Naive B cell (primary cell): ENCODE results near the gene HEY2. TPM values are rescaled to one million over a fixed set of nuclear protein-coding genes. Genes with fewer than 3 reads are reported as not detected.
A peak's percentile ranks its signal among the peaks of the same experiment; 100 is the strongest.
"Not testable (repeated sequence)": the region's sequence is repeated elsewhere in the genome, so short reads cannot be mapped to it uniquely, and the experiment has no call there.

Source experiments
- ATAC-seq, 2 donors: fragments of 150-1000 bp; cut with Tn5 transposase; 2 replicates each; pipeline ENCODE4 v1.10.0; 2021; ENCODE audit warnings: low read depth in 2 of 2, mild to moderate bottlenecking in 2 of 2, moderate library complexity in 2 of 2
- DNase-seq: peaks from one replicate; pipeline ENCODE4 v3.0.0; 2022
- H3K27ac Mint-ChIP-seq, 6 donors: one replicate each; pipeline ENCODE4 v1.8.0; 2020 to 2022; ENCODE audit warnings: mild to moderate bottlenecking in 6 of 6, mixed read lengths in 6 of 6, moderate library complexity in 5 of 6, inconsistent platforms in 2 of 6
- H3K27me3 Mint-ChIP-seq, 3 donors: one replicate each; pipeline ENCODE4 v1.8.0; 2021 to 2022; ENCODE audit warnings: mixed read lengths in 3 of 3, mild to moderate bottlenecking in 1 of 3
- H3K36me3 Mint-ChIP-seq, 2 donors: one replicate each; pipeline ENCODE4 v1.8.0; 2020 to 2022; ENCODE audit warnings: mixed read lengths in 2 of 2, inconsistent platforms in 1 of 2, mild to moderate bottlenecking in 1 of 2
- H3K4me1 Mint-ChIP-seq, 3 donors: one replicate each; pipeline ENCODE4 v1.8.0; 2020 to 2022; ENCODE audit warnings: mixed read lengths in 3 of 3, inconsistent platforms in 1 of 3, mild to moderate bottlenecking in 1 of 3, moderate library complexity in 1 of 3
- H3K4me3 Mint-ChIP-seq, 8 donors: one replicate each; pipeline ENCODE4 v1.8.0; 2020 to 2022; ENCODE audit warnings: mild to moderate bottlenecking in 8 of 8, mixed read lengths in 8 of 8, moderate library complexity in 8 of 8, inconsistent platforms in 2 of 8
- H3K9me3 Mint-ChIP-seq, 7 donors: one replicate each; pipeline ENCODE4 v1.8.0; 2020 to 2022; ENCODE audit warnings: mixed read lengths in 7 of 7, mild to moderate bottlenecking in 5 of 7, inconsistent platforms in 2 of 7, moderate library complexity in 1 of 7
- polyA plus RNA-seq, 6 donors: library from polyadenylated mRNA; unstranded; fragments of 300-500 nt; fragmentation: Illumina TruSeq; gene quantifications; one replicate each; pipeline ENCODE4 v1.2.3, GENCODE V29; 2021; ENCODE audit warnings: low read depth in 6 of 6

HEY2 gene
- under 1 TPM in 3 of 6 donors, not detected in 3; 0.17 to 0.48 (median 0.29) TPM for polyA plus RNA-seq

GRCh38 chr6:125749173-125749864, at the start of gene HEY2:
TSS of gene HEY2 (plus strand) at chr6:125749632. CDS start at chr6:125749777, 145 bp downstream.
- H3K4me3 Mint-ChIP-seq = peak within 1 kb of the TSS; percentile 83 to 96 (median 92)
- ATAC-seq (peak; percentile 74 to 79), DNase-seq (peak; percentile 92)
- peaks cover 0 to 8% of the 10 kb centered on the region in 2 donors for H3K36me3 Mint-ChIP-seq
- peaks cover 9 to 29% (median 24%) of the 10 kb centered on the region in 3 donors for H3K27me3 Mint-ChIP-seq
- H3K9me3 Mint-ChIP-seq = no peaks in the 10 kb centered on the region
- peak within 1 kb of the TSS; percentile 28 to 88 (median 80) for H3K27ac Mint-ChIP-seq
- H3K4me1 Mint-ChIP-seq = peaks cover 26 to 30% (median 26%) of the 10 kb centered on the region in 3 donors

GRCh38 chr6:125700581-125701353, 48.7 kb upstream of the HEY2 start:
- H3K4me3 Mint-ChIP-seq = no peak overlapping the region
- no peaks in the 10 kb centered on the region for H3K36me3 Mint-ChIP-seq
- H3K4me1 Mint-ChIP-seq = peaks cover 3 to 7% (median 6%) of the 10 kb centered on the region in 3 donors
- peak overlapping the region in 2 of 6 donors; percentile 14 to 56 for H3K27ac Mint-ChIP-seq
- no peak for ATAC-seq
- H3K9me3 Mint-ChIP-seq = peaks cover 0 to 3% (median 0%) of the 10 kb centered on the region in 7 donors
- DNase-seq = no peak
- H3K27me3 Mint-ChIP-seq = peaks cover 0 to 5% (median 3%) of the 10 kb centered on the region in 3 donors

- Mint-ChIP-seq H3K36me3 (no peaks in the 10 kb centered on the region), H3K4me1 (peaks cover 3 to 7% (median 6%) of the 10 kb centered on the region in 3 donors), H3K4me3 (no peak overlapping the region), H3K9me3 (peaks cover 0 to 3% (median 0%) of the 10 kb centered on the region in 7 donors), H3K27ac (peak overlapping the region in 1 of 6 donors; percentile 14), H3K27me3 (peaks cover 0 to 11% (median 6%) of the 10 kb centered on the region in 3 donors)
- DNase-seq (no peak), ATAC-seq (no peak)
Measured at GRCh38 chr6:125701354-125701668, 48.1 kb upstream of the HEY2 start.

DNA sequence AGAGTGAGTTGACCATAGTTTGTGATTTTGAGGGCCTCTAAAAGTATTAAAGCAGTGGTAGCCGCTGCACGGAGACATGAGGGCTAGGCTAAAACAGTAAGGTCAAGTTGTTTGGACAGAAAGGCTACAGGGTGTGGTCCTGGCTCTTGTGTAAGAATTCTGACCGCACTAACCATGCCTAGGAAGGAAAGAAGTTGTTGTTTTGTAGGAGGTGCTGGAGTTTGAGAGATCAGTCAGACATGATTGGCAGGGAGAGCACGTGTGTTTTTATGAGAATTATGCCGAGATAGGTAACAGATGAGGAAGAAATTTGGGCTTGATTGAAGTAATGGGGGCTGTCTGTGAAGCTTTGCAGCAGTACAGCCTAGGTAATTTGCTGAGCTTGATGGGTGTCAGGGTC, 45.5 kb upstream of the HEY2 start:
- H3K4me3 Mint-ChIP-seq, H3K27ac Mint-ChIP-seq: not testable (repeated sequence)
- peaks cover 0 to 12% (median 9%) of the 10 kb centered on the region in 3 donors for H3K27me3 Mint-ChIP-seq

GRCh38 chr6:125707615-125708243, 41.7 kb upstream of the HEY2 start:
- Mint-ChIP-seq H3K27me3 (peaks cover 0 to 21% (median 9%) of the 10 kb centered on the region in 3 donors), H3K4me3 (no peak overlapping the region), H3K27ac (no peak overlapping the region)

More for the DNA sequence above, 45.5 kb upstream of the HEY2 start:
- not testable (repeated sequence) for H3K9me3 Mint-ChIP-seq, H3K4me1 Mint-ChIP-seq, DNase-seq, H3K36me3 Mint-ChIP-seq, ATAC-seq

GRCh38 chr6:125711013-125711675, 38.3 kb upstream of the HEY2 start:
- Mint-ChIP-seq H3K4me3 (no peak overlapping the region), H3K27ac (no peak overlapping the region), H3K27me3 (peaks cover 0 to 16% (median 6%) of the 10 kb centered on the region in 3 donors), H3K4me1 (peaks cover 0 to 19% (median 12%) of the 10 kb centered on the region in 3 donors), H3K9me3 (peaks cover 0 to 20% (median 10%) of the 10 kb centered on the region in 7 donors), H3K36me3 (peaks cover 5 to 7% of the 10 kb centered on the region in 2 donors)
- no peak for ATAC-seq
- DNase-seq = no peak

More at GRCh38 chr6:125707615-125708243, 41.7 kb upstream of the HEY2 start:
- Mint-ChIP-seq H3K9me3 (peaks cover 0 to 20% (median 9%) of the 10 kb centered on the region in 7 donors), H3K36me3 (peaks cover 5 to 7% of the 10 kb centered on the region in 2 donors), H3K4me1 (no peaks in the 10 kb centered on the region)
- DNase-seq = no peak
- no peak for ATAC-seq

- DNase-seq = no peak
- H3K4me3 Mint-ChIP-seq = peak overlapping the region in 1 of 8 donors; percentile 47
Measured at GRCh38 chr6:125714441-125715090, 34.9 kb upstream of the HEY2 start.

DNA sequence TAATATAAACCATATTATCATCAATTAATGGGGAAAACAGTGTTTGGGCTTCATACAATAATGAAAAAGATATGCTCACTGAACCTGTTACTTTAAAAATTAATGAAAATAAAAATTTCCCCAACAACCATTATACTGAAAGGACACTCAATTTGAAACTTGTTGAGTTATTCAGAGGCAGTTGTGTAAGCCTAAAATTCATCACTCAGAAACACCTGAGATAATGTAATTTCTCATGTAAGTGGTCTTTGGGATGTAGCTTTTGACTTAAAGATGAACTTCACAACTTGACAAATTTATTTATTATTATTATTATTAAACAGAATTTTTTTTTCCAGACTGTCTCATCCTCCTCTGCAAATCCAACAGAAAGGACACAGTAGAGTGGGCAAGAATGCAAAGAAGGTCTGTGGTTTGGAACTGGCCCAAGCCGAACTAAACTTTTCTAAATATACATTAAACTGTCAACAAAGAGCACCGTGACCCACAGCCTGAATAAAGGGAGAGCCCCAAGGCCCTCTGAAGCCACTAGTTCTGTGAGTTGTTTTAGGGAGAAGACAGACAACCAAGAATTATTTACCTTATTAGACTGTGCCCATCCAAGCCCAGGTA, 32.2 kb upstream of the HEY2 start:
- DNase-seq (no peak), ATAC-seq (no peak)
- no peaks in the 10 kb centered on the region for H3K36me3 Mint-ChIP-seq
- H3K4me1 Mint-ChIP-seq = peaks cover 0 to 30% (median 26%) of the 10 kb centered on the region in 3 donors
- H3K27me3 Mint-ChIP-seq = peaks cover under 1 to 8% (median 7%) of the 10 kb centered on the region in 3 donors
- peak overlapping the region in 1 of 8 donors; percentile 5 for H3K4me3 Mint-ChIP-seq
- peak overlapping the region in 1 of 6 donors; percentile 24 for H3K27ac Mint-ChIP-seq
- H3K9me3 Mint-ChIP-seq = peaks cover 0 to 4% (median 1%) of the 10 kb centered on the region in 7 donors

More at GRCh38 chr6:125714441-125715090, 34.9 kb upstream of the HEY2 start:
- Mint-ChIP-seq H3K4me1 (peaks cover 0 to 30% (median 26%) of the 10 kb centered on the region in 3 donors), H3K36me3 (peaks cover 5 to 7% of the 10 kb centered on the region in 2 donors), H3K27ac (peak overlapping the region in 4 of 6 donors; percentile 3 to 69 (median 35)), H3K9me3 (peaks cover 0 to 20% (median 10%) of the 10 kb centered on the region in 7 donors), H3K27me3 (peaks cover 0 to 8% (median 0%) of the 10 kb centered on the region in 3 donors)
- ATAC-seq = peak; percentile 52 to 76

DNA sequence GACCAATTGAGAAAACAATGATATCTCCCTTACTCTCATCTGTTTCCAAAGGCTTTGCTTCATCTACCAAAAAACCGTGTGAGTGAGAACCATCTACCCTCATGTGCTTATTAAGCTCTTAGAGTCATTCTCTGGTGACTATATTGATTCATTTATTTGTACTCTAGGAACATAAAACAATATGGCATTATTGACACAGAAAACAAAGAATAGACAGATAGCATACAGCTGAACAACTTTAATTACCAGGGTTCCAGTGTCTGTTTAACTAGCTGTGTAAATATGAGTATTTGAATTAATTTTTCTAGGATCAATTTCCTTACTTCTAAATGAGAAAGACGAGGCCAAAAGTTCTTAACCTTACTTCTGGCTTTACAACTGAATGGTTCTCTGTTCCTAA, 31.3 kb upstream of the HEY2 start:
- Mint-ChIP-seq H3K9me3 (peaks cover 0 to 4% (median 0%) of the 10 kb centered on the region in 7 donors), H3K36me3 (no peaks in the 10 kb centered on the region), H3K4me1 (peaks cover 0 to 30% (median 26%) of the 10 kb centered on the region in 3 donors), H3K27me3 (peaks cover 10 to 17% (median 14%) of the 10 kb centered on the region in 3 donors), H3K27ac (no peak overlapping the region), H3K4me3 (no peak overlapping the region)
- DNase-seq = no peak
- no peak for ATAC-seq

DNA sequence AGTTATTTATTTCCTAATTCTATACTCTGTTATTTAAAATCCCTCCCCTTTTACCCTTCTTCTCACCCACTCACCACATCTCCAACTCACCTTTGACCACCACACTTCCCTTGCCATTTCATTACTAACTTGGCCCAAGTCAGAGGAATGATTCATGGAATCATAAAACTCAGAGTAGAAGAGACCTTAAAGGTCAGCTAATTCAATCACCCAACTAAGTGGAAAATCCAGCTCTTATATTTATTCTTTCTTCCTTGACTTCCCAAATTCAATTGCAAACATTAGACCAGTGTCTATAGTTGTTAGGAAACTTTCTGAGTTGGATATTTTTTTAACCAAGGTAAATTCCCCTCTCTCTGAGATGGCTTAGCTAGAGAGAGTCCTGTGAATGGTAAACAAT, 26.5 kb upstream of the HEY2 start:
- no peak for ATAC-seq

DNA sequence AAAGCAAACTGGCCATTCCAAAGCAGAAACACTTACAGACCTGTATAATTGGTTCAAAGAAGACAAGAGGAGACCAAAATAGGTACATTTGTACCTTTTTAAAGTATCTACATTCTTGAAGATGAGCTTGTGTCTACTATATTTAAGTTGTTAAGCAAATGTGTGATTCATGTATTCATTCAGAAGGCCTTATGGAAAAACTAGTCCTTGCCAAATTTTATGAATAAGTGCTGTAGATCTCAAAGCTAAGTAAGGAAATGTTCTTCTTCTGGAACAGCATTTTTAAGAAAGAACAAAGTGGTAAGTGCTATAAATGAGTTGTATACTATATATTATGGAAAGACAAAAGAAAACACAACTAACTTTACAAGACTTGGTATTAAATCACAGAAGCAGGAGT, 22.2 kb upstream of the HEY2 start:
- Mint-ChIP-seq H3K36me3 (no peaks in the 10 kb centered on the region), H3K4me3 (no peak overlapping the region), H3K27me3 (peaks cover 23 to 37% (median 27%) of the 10 kb centered on the region in 3 donors), H3K4me1 (no peaks in the 10 kb centered on the region), H3K9me3 (no peaks in the 10 kb centered on the region), H3K27ac (peak overlapping the region in 1 of 6 donors; percentile 6)
- DNase-seq (no peak), ATAC-seq (no peak)

More for the DNA sequence above, 26.5 kb upstream of the HEY2 start:
- Mint-ChIP-seq H3K4me1 (peaks cover 0 to 8% (median 5%) of the 10 kb centered on the region in 3 donors), H3K27me3 (peaks cover 18 to 36% (median 22%) of the 10 kb centered on the region in 3 donors), H3K4me3 (no peak overlapping the region), H3K36me3 (no peaks in the 10 kb centered on the region), H3K9me3 (no peaks in the 10 kb centered on the region), H3K27ac (no peak overlapping the region)
- DNase-seq = no peak

GRCh38 chr6:125728739-125729138, 20.7 kb upstream of the HEY2 start:
- DNase-seq (no peak), ATAC-seq (no peak)
- no peak overlapping the region for H3K4me3 Mint-ChIP-seq
- H3K27ac Mint-ChIP-seq = no peak overlapping the region
- H3K27me3 Mint-ChIP-seq = peaks cover 21 to 39% (median 25%) of the 10 kb centered on the region in 3 donors
- H3K36me3 Mint-ChIP-seq = no peaks in the 10 kb centered on the region
- H3K4me1 Mint-ChIP-seq = no peaks in the 10 kb centered on the region
- H3K9me3 Mint-ChIP-seq = no peaks in the 10 kb centered on the region
